NCI-H2107 (cell line): Measurements from ENCODE around the gene SLC13A2.
"Not testable (repeated sequence)": the region's sequence is repeated elsewhere in the genome, so short reads cannot be mapped to it uniquely, and the experiment has no call there.

Source experiments
- DNase-seq: peaks from one replicate; lab custom pipeline; 2025; lab: John Stamatoyannopoulos, UW

Gene SLC13A2

GRCh38 chr17:28473542-28473941 lies at the start of gene SLC13A2:
Gene SLC13A2 (plus strand): TSS chr17:28473644. CDS start chr17:28473713, 69 bp downstream.
- no peak for DNase-seq

- no peak for DNase-seq
Observed at GRCh38 chr17:28425206-28425605, 48.2 kb upstream of the SLC13A2 start.

GRCh38 chr17:28426081-28426519 lies 47.3 kb upstream of the SLC13A2 start:
- DNase-seq, result no peak

GRCh38 chr17:28427371-28427770 lies 46.1 kb upstream of the SLC13A2 start:
- DNase-seq, result no peak

GRCh38 chr17:28427982-28428381 lies 45.5 kb upstream of the SLC13A2 start:
- DNase-seq, result not testable (repeated sequence)

GRCh38 chr17:28433721-28434120 lies 39.7 kb upstream of the SLC13A2 start:
- DNase-seq, result no peak

GRCh38 chr17:28434326-28434725 lies 39.1 kb upstream of the SLC13A2 start:
- not testable (repeated sequence) for DNase-seq

GRCh38 chr17:28443901-28444638 lies 29.4 kb upstream of the SLC13A2 start:
- no peak for DNase-seq

GRCh38 chr17:28446716-28447395 lies 26.6 kb upstream of the SLC13A2 start:
- DNase-seq, result no peak

GRCh38 chr17:28447396-28447760 lies 26.1 kb upstream of the SLC13A2 start:
- no peak for DNase-seq

- no peak for DNase-seq
Observed at GRCh38 chr17:28449859-28450258, 23.6 kb upstream of the SLC13A2 start.

- DNase-seq, result no peak
Observed at GRCh38 chr17:28457890-28458289, 15.6 kb upstream of the SLC13A2 start.

GRCh38 chr17:28458881-28459280 lies 14.6 kb upstream of the SLC13A2 start:
- not testable (repeated sequence) for DNase-seq

- no peak for DNase-seq
Observed at GRCh38 chr17:28460901-28461300, 12.5 kb upstream of the SLC13A2 start.

- no peak for DNase-seq
Observed at GRCh38 chr17:28466001-28466400, 7.4 kb upstream of the SLC13A2 start.

- no peak for DNase-seq
Observed at GRCh38 chr17:28466521-28467048, 6.9 kb upstream of the SLC13A2 start.

- no peak for DNase-seq
Observed at GRCh38 chr17:28467456-28468025, 5.9 kb upstream of the SLC13A2 start.

- DNase-seq, result not testable (repeated sequence)
Observed at GRCh38 chr17:28468033-28468735, 5.3 kb upstream of the SLC13A2 start.

GRCh38 chr17:28468781-28469180 lies 4.7 kb upstream of the SLC13A2 start:
- no peak for DNase-seq

- no peak for DNase-seq
Observed at GRCh38 chr17:28469376-28469775, 4.1 kb upstream of the SLC13A2 start.

- no peak for DNase-seq
Observed at GRCh38 chr17:28470266-28470913, 3.1 kb upstream of the SLC13A2 start.

GRCh38 chr17:28470914-28471366 lies 2.5 kb upstream of the SLC13A2 start:
- no peak for DNase-seq
